H9 (cell line): Measurements from ENCODE around the gene PPAT. TPM values are rescaled to one million over a fixed set of nuclear protein-coding genes. Genes with fewer than 3 reads are reported as not detected.

Experiments
- DNase-seq: peaks from one replicate; pipeline ENCODE4 v3.0.0-alpha.2; 2017
- H2AFZ ChIP-seq: one replicate; pipeline ENCODE4 v1.6.1; 2013; ENCODE audit warnings: mild to moderate bottlenecking, low read length, control low read depth, moderate library complexity
- H2AK5ac ChIP-seq: 2 replicates; pipeline ENCODE4 v1.6.1; 2013; ENCODE audit warnings: low read length, control low read depth, mixed read lengths; ENCODE audit not compliant: insufficient read length
- H2BK120ac ChIP-seq: one replicate; pipeline ENCODE4 v1.6.1; 2013; ENCODE audit warnings: low read depth, mild to moderate bottlenecking, low read length, control low read depth, inconsistent platforms; ENCODE audit not compliant: poor library complexity, severe bottlenecking
- H2BK12ac ChIP-seq: 2 replicates; pipeline ENCODE4 v1.6.1; 2013; ENCODE audit warnings: low read length, control low read depth, mixed read lengths, low read depth; ENCODE audit not compliant: insufficient read length
- H2BK15ac ChIP-seq: 2 replicates; pipeline ENCODE4 v1.6.1; 2013; ENCODE audit warnings: low read depth, low read length, control low read depth
- H2BK20ac ChIP-seq: one replicate; pipeline ENCODE4 v1.6.1; 2013; ENCODE audit warnings: low read depth, mild to moderate bottlenecking, low read length, control low read depth, inconsistent platforms; ENCODE audit not compliant: poor library complexity, severe bottlenecking
- H2BK5ac ChIP-seq: 2 replicates; pipeline ENCODE4 v1.6.1; 2013; ENCODE audit warnings: low read length, control low read depth, mixed read lengths; ENCODE audit not compliant: insufficient read length
- H3K14ac ChIP-seq: 2 replicates; pipeline ENCODE4 v1.6.1; 2013; ENCODE audit warnings: low read length, control low read depth; ENCODE audit not compliant: insufficient read depth
- H3K18ac ChIP-seq: 2 replicates; pipeline ENCODE4 v1.6.1; 2013; ENCODE audit warnings: low read depth, mild to moderate bottlenecking, mixed read lengths, low read length, control low read depth; ENCODE audit not compliant: insufficient read length
- H3K23ac ChIP-seq: 2 replicates; pipeline ENCODE4 v1.6.1; 2013; ENCODE audit warnings: low read length, control low read depth, mixed read lengths, low read depth; ENCODE audit not compliant: insufficient read length
- H3K23me2 ChIP-seq: 2 replicates; pipeline ENCODE4 v1.6.1; 2013; ENCODE audit warnings: low read depth, mild to moderate bottlenecking, mixed read lengths, low read length, control low read depth; ENCODE audit not compliant: insufficient read length, poor library complexity, severe bottlenecking
- H3K27ac ChIP-seq: 2 replicates; pipeline ENCODE4 v1.5.1; 2013; ENCODE audit warnings: low read length, control low read depth, mixed read lengths, low read depth; ENCODE audit not compliant: insufficient read length
- H3K27me3 ChIP-seq: 2 replicates; pipeline ENCODE4 v1.6.1; 2013; ENCODE audit warnings: low read length, control low read depth, inconsistent platforms; ENCODE audit not compliant: insufficient read depth
- H3K4ac ChIP-seq: 2 replicates; pipeline ENCODE4 v1.6.1; 2013; ENCODE audit warnings: low read depth, mild to moderate bottlenecking, control low read depth, inconsistent platforms, low read length, moderate library complexity
- H3K4me1 ChIP-seq: 2 replicates; pipeline ENCODE4 v1.6.1; 2013; ENCODE audit warnings: low read length, control low read depth, inconsistent platforms; ENCODE audit not compliant: insufficient read depth
- H3K4me2 ChIP-seq: 2 replicates; pipeline ENCODE4 v1.6.1; 2013; ENCODE audit warnings: low read length, control low read depth, mixed read lengths; ENCODE audit not compliant: insufficient read length, insufficient read depth
- H3K56ac ChIP-seq: 2 replicates; pipeline ENCODE4 v1.6.1; 2013; ENCODE audit warnings: low read depth, mild to moderate bottlenecking, mixed read lengths, low read length, control low read depth; ENCODE audit not compliant: insufficient read length
- H3K79me1 ChIP-seq: 2 replicates; pipeline ENCODE4 v1.6.1; 2013; ENCODE audit warnings: low read depth, mild to moderate bottlenecking, moderate library complexity, low read length, control low read depth, inconsistent platforms; ENCODE audit not compliant: insufficient read depth, poor library complexity, severe bottlenecking
- H3K79me2 ChIP-seq: 2 replicates; pipeline ENCODE4 v1.6.1; 2013; ENCODE audit warnings: low read length, control low read depth, inconsistent platforms; ENCODE audit not compliant: insufficient read depth
- H3K9ac ChIP-seq: 2 replicates; pipeline ENCODE4 v1.6.1; 2013; ENCODE audit warnings: low read length, control low read depth, mixed read lengths; ENCODE audit not compliant: insufficient read length; ENCODE audit errors: extremely low read depth
- H3K9me3 ChIP-seq: one replicate; pipeline ENCODE4 v1.6.1; 2013; ENCODE audit warnings: low read depth, low read length, inconsistent platforms; ENCODE audit not compliant: control insufficient read depth
- H3T11ph ChIP-seq: one replicate; pipeline ENCODE4 v1.6.1; 2013; ENCODE audit warnings: mild to moderate bottlenecking, low read length, control low read depth, inconsistent platforms
- H4K20me1 ChIP-seq: one replicate; pipeline ENCODE4 v1.6.1; 2013; ENCODE audit not compliant: control insufficient read depth, insufficient read length, insufficient read depth
- H4K5ac ChIP-seq: 2 replicates; pipeline ENCODE4 v1.6.1; 2013; ENCODE audit warnings: low read depth, mild to moderate bottlenecking, mixed read lengths, low read length, control low read depth; ENCODE audit not compliant: insufficient read length
- H4K8ac ChIP-seq: replicated peaks from 2 replicates; pipeline ENCODE4 v1.6.1; 2013; ENCODE audit warnings: low read length, control low read depth, mixed read lengths, low read depth; ENCODE audit not compliant: insufficient read length
- H4K91ac ChIP-seq: 2 replicates; pipeline ENCODE4 v1.6.1; 2013; ENCODE audit warnings: low read depth, mild to moderate bottlenecking, moderate library complexity, mixed read lengths, low read length, control low read depth; ENCODE audit not compliant: insufficient read length
- H3K27ac Mint-ChIP-seq, 3 experiments: 2 replicates in 2 of 3; 3 replicates in 1 of 3; pipeline ENCODE4 v1.8.0; 2020 to 2021; ENCODE audit warnings: mixed read lengths in 3 of 3, mild to moderate bottlenecking in 1 of 3, moderate library complexity in 1 of 3
- H3K27me3 Mint-ChIP-seq: 2 replicates; pipeline ENCODE4 v1.8.0; 2021; ENCODE audit warnings: low read depth, mild to moderate bottlenecking, moderate library complexity, mixed read lengths
- H3K36me3 Mint-ChIP-seq, 3 experiments: 2 replicates in 2 of 3; 3 replicates in 1 of 3; pipeline ENCODE4 v1.8.0; 2020 to 2021; ENCODE audit warnings: low read depth in 3 of 3, mixed read lengths in 3 of 3; ENCODE audit not compliant: insufficient read depth in 1 of 3
- H3K4me1 Mint-ChIP-seq, 2 experiments: 2 replicates each; pipeline ENCODE4 v1.8.0; 2020; ENCODE audit warnings: mixed read lengths in 2 of 2
- H3K4me3 Mint-ChIP-seq, 2 experiments: 2 replicates in 1 of 2; 3 replicates in 1 of 2; pipeline ENCODE4 v1.8.0; 2020 to 2021; ENCODE audit warnings: mild to moderate bottlenecking in 2 of 2, mixed read lengths in 2 of 2, moderate library complexity in 1 of 2
- H3K9me3 Mint-ChIP-seq, 2 experiments: 2 replicates in 1 of 2; 3 replicates in 1 of 2; pipeline ENCODE4 v1.8.0; 2020; ENCODE audit warnings: mild to moderate bottlenecking in 2 of 2, mixed read lengths in 2 of 2, moderate library complexity in 1 of 2
- WGBS: extraction: QIAGEN DNeasy Blood & Tissue Kit; methylation state at CpG from one replicate; pipeline ENCODE4 v1.1.7; 2013; ENCODE audit warnings: missing lambda C conversion rate, low lambda C conversion rate, mixed read lengths; ENCODE audit not compliant: insufficient read length; ENCODE audit errors: extremely low coverage; 5-methylcytosine and 5-hydroxymethylcytosine counted together
- total RNA-seq: library from RNA; stranded (reverse); gene quantifications from 2 replicates; pipeline ENCODE4 v1.2.1, GENCODE V29; 2021
- TF ChIP-seq, protein P1 (sequence below): fragments of 200-600 bp; sonication (generic); conservative IDR thresholded peaks from 3 replicates; pipeline ENCODE4 v1.8.0; 2021; ENCODE audit warnings: antibody characterized with exemption, mild to moderate bottlenecking

Gene PPAT
- total RNA-seq, 1 experiment from 2014 or later, result 77.1 TPM

DNA sequence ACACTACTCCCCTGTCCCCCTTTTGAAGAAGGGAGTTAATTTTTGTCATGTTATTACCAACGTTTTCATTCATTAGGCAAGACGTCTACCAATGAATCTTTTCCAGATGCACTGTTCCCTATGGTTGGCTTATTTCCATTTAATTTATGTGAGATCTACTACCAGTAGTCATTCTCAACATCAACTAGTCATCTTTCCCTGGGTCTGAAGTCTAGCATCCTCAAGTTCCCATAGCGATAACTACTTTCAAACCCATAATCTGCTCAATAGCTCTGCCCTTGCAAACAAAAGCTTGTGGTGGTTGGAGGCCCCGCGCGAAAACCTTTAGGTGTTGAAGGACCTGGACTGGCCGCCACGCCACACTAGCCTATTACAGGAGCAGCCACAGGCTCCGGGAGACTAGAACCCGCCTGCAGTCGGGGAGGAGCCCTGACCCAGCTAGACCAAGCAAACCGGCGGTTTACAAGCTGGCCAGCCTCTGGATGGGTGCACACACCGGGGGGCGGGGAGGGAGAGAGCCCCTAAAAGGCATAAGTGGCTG is 746 bp downstream of the PPAT start:
- no CpG with 5 or more reads among the region's 15 CpGs for WGBS
- Histone ChIP-seq H2BK15ac (no peak overlapping the region), H3K56ac (no peak overlapping the region), H3K4me1 (no peaks in the 10 kb centered on the region), H3K14ac (peak overlapping the region; percentile 48), H3K27me3 (no peaks in the 10 kb centered on the region), H3T11ph (no peak overlapping the region), H2BK12ac (no peak overlapping the region), H4K8ac (no peak overlapping the region), H3K4me2 (peak overlapping the region; percentile 97), H3K23ac (no peak overlapping the region), H3K4ac (no peak overlapping the region), H3K9ac (peak overlapping the region; percentile 80), H3K18ac (peak overlapping the region; percentile 71), H2BK120ac (no peak overlapping the region), H3K9me3 (no peaks in the 10 kb centered on the region), H2BK5ac (no peak overlapping the region), H4K91ac (no peak overlapping the region), H3K23me2 (peaks cover 4% of the 10 kb centered on the region), H3K27ac (no peak overlapping the region), H4K5ac (no peak overlapping the region), H4K20me1 (peaks cover 4% of the 10 kb centered on the region), H2AFZ (no peak overlapping the region), H2BK20ac (no peak overlapping the region), H2AK5ac (no peak overlapping the region), H3K79me2 (peaks cover 66% of the 10 kb centered on the region), H3K79me1 (no peaks in the 10 kb centered on the region)
- DNase-seq, result peak; percentile 51
- Mint-ChIP-seq H3K27ac (peak overlapping the region; percentile 75 to 98 (median 97); a peak in 6 of 7 replicates), H3K4me3 (peak overlapping the region; percentile 97 to 100), H3K9me3 (peaks cover 0 to 3% of the 10 kb centered on the region in 2 experiments; a peak in 2 of 5 replicates), H3K36me3 (peaks cover 14 to 21% (median 18%) of the 10 kb centered on the region in 3 experiments), H3K4me1 (peaks cover 19 to 41% of the 10 kb centered on the region in 2 experiments), H3K27me3 (peaks cover 1% of the 10 kb centered on the region; the same call in 1 of the 2 replicates)
- TF ChIP-seq, protein P1, sequence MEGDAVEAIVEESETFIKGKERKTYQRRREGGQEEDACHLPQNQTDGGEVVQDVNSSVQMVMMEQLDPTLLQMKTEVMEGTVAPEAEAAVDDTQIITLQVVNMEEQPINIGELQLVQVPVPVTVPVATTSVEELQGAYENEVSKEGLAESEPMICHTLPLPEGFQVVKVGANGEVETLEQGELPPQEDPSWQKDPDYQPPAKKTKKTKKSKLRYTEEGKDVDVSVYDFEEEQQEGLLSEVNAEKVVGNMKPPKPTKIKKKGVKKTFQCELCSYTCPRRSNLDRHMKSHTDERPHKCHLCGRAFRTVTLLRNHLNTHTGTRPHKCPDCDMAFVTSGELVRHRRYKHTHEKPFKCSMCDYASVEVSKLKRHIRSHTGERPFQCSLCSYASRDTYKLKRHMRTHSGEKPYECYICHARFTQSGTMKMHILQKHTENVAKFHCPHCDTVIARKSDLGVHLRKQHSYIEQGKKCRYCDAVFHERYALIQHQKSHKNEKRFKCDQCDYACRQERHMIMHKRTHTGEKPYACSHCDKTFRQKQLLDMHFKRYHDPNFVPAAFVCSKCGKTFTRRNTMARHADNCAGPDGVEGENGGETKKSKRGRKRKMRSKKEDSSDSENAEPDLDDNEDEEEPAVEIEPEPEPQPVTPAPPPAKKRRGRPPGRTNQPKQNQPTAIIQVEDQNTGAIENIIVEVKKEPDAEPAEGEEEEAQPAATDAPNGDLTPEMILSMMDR, result no peak
